HFF-Myc (cell line): ENCODE data around the gene CELSR3.

Source experiments
- DNase-seq: peaks from one replicate; pipeline ENCODE4 v3.0.0-alpha.2; 2011; ENCODE audit warnings: low read depth; ENCODE audit errors: extremely low read depth
- H3K4me3 ChIP-seq: replicated peaks from 2 replicates; pipeline ENCODE4 v1.5.1; 2011; ENCODE audit warnings: low read depth, mild to moderate bottlenecking, control low read depth, low read length
- CTCF ChIP-seq: IDR thresholded peaks from 2 replicates; pipeline ENCODE4 v1.5.1; 2012; ENCODE audit warnings: mild to moderate bottlenecking, low read depth, low read length, control low read depth; ENCODE audit errors: missing control alignments

Gene CELSR3

DNA sequence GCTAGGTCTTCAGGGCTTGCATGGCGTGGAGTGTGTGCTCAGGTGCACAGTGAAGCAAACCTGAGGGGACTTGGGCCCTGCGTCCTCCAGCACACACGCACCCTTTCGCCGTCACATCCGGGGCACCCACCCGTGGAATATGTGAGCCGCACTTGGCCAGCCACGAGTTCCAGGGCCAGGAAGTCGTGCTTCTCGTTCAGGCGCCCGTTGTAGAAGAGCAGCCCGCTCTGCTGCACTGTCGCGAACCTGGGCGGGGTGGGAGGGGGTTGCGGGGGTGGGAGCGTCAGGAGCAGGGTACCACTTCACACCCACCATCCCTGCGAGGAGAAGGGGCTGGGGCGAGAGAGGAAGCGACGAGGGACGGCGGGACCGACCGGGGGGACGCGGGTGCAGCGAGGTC lies 7.1 kb downstream of the CELSR3 start:
- DNase-seq: no peak
- no peak for TF ChIP-seq CTCF
- no peak overlapping the region for H3K4me3 ChIP-seq

DNA sequence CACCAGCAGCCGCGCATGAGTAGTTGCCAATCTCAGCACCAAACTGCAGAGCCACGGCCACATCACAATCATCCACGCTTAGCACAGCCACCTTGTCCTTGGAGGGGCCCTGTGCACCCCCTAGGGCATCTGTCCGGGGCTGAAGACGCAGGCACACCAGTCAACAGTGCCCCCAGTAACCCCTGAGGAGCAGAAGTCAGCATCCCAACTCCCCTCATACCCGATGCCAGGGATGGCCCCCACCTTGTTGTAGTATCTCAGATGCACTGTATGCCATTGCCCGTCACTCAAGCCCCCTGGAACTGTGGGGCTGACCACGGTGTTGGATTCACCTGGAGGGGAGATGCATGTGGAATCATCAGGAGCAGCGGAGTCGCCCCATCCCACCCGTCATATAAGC lies 7.6 kb downstream of the CELSR3 start:
- no peak for DNase-seq
- no peak overlapping the region for H3K4me3 ChIP-seq
- TF ChIP-seq CTCF: no peak

DNA sequence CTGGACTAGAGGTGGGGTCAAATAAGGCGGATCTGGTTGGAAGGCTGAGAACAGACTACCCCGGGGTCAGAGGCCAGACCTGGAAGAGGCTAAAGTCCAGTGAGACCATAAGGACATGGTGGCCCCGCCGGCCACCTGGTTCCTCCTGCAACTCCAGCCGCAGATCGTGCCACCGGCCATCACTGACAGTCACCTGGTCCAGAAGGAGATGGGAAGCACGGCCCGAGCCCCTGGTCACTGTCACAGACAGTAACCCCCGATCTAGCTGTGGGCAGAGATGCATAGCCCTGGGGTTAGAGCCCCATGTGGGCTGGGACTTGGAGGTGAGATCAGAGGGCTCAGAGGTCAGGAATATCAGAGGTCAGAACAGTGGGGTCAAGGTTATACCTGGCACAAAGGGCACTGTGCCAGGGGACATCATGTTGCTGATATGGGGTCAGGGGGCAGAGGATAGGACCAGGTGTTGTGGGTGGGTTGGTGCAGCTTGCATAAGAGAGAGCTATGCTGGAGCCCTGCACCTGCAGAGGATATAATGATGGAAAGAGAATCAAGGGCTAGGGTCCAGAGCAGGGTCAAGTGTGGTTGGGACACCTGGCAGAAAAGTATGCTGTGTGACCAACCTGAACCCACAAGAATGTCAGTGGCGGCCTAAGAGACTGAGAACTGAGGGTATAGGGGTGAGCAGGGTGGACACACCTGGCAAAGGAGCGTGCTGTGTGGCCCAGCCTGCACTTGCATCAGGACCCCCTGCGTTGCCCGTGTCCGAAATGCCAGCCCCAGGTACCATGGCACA lies 9.6 kb downstream of the CELSR3 start:
- no peak for DNase-seq
- no peak for TF ChIP-seq CTCF
- no peak overlapping the region for H3K4me3 ChIP-seq

GRCh38 chr3:48651771-48652170 lies 10.9 kb downstream of the CELSR3 start:
- H3K4me3 ChIP-seq: no peak overlapping the region
- TF ChIP-seq CTCF: no peak
- DNase-seq: no peak

DNA sequence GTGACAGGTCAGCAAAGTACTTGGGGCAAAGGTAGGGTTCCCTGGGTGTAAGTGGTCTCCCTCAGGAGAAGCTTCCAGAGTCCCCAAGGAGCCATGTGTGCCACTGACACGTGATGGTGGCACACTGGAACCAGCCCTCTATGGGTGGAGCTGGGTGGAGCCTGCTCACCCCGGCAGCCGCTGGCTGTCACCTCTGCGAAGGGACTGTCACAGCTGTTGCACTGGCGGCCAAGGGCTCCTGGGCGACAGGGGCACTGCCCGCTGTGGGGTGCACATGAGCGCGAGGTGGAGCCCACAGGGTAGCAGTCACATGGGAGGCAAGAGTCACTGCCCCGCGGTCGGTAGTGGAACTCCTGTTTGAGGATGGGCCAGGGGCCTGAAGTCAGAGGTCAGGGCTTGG lies 12.0 kb downstream of the CELSR3 start:
- no peak for DNase-seq
- no peak overlapping the region for H3K4me3 ChIP-seq
- TF ChIP-seq CTCF: no peak

DNA sequence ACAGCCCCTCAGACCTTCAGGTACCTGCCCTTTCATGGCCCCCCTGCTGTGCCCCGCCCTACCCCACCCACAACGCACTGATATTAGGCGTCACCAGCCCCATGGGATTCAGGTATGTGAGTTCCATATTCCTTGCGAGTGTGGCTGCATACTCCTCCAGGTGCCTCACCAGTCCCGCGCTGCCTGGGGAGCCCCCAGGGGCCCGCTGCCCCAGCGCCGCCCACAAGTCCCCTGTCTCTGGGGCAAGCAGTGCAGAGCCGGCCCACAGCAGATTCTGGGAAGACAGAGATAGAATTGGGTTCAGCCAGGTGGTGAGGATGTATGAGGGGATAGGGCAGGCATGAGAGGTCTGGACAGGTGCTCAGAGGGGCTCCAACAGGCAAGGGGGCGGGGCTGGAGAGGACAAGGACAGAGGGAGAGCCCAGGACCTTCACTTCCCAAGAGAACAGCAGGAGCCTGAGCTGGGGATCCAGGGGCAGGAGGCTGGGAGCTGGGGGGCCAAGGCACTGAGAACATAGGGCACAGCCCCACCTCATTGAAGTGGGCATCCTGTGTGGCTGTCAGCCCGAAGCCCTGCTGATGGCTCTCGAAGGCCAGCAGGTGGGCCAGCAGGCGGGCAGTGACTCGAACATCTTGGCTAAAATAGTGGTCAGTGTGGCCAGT lies 14.4 kb downstream of the CELSR3 start:
- TF ChIP-seq CTCF: no peak
- no peak for DNase-seq
- H3K4me3 ChIP-seq: no peak overlapping the region
